OCI-LY3 (cell line): ENCODE results near the gene EFHD1.
"Not testable (repeated sequence)": the region's sequence is repeated elsewhere in the genome, so short reads cannot be mapped to it uniquely, and the experiment has no call there.

Source experiments
- H2AFZ ChIP-seq: fragments of 200-600, 300-600 bp; shearing (Covaris generic); 2 replicates; pipeline ENCODE4 v1.6.0; 2014; ENCODE audit warnings: antibody characterized with exemption, low read depth, low read length
- H3K27ac ChIP-seq: fragments of 200-600, 300-600 bp; sonication (generic); 2 replicates; pipeline ENCODE4 v1.5.1; 2014; ENCODE audit warnings: mild to moderate bottlenecking, low read length, moderate library complexity, mixed read lengths
- H3K27me3 ChIP-seq: fragments of 200-600, 300-600 bp; sonication (generic); 2 replicates; pipeline ENCODE4 v1.6.1; 2014; ENCODE audit warnings: low read depth, low read length, mixed read lengths
- H3K36me3 ChIP-seq: fragments of 200-600, 300-600 bp; sonication (generic); replicated peaks from 2 replicates; pipeline ENCODE3; 2014; ENCODE audit warnings: low read depth, low read length, mixed read lengths
- H3K4me1 ChIP-seq: fragments of 300-600, 200-600 bp; sonication (generic); 2 replicates; pipeline ENCODE4 v1.6.1; 2014; ENCODE audit warnings: low read length, mixed read lengths
- H3K4me2 ChIP-seq: fragments of 200-600, 300-600 bp; sonication (generic); 2 replicates; pipeline ENCODE4 v1.6.1; 2014; ENCODE audit warnings: low read length, mixed read lengths
- H3K4me3 ChIP-seq: fragments of 300-600, 200-600 bp; sonication (generic); 2 replicates; pipeline ENCODE4 v1.5.1; 2014; ENCODE audit warnings: antibody characterized with exemption, mild to moderate bottlenecking, low read length, moderate library complexity
- H3K79me2 ChIP-seq: fragments of 300-600, 200-600 bp; shearing (Covaris generic); 2 replicates; pipeline ENCODE4 v1.6.1; 2014; ENCODE audit warnings: mild to moderate bottlenecking, low read length, mixed read lengths
- H3K9ac ChIP-seq: fragments of 300-600, 200-600 bp; shearing (Covaris generic); 2 replicates; pipeline ENCODE4 v1.6.0; 2014; ENCODE audit warnings: mild to moderate bottlenecking, low read length, moderate library complexity
- H3K9me3 ChIP-seq: fragments of 200-600, 300-600 bp; shearing (Covaris generic); 2 replicates; pipeline ENCODE4 v1.6.1; 2014; ENCODE audit warnings: low read length, mixed read lengths; ENCODE audit not compliant: insufficient read depth
- H4K20me1 ChIP-seq: fragments of 200-600, 300-600 bp; sonication (generic); 2 replicates; pipeline ENCODE4 v1.6.1; 2016; ENCODE audit warnings: low read length, mixed read lengths; ENCODE audit not compliant: insufficient read depth
- CTCF ChIP-seq: fragments of 200-600, 300-600 bp; sonication (generic); IDR thresholded peaks from 2 replicates; pipeline ENCODE4 v1.5.1; 2014; ENCODE audit warnings: antibody characterized with exemption, low read length, low read depth
- EZH2phosphoT487 ChIP-seq: fragments of 200-600 bp; shearing (Covaris generic); IDR thresholded peaks from 2 replicates; pipeline ENCODE4 v1.6.1; 2018; ENCODE audit warnings: antibody characterized with exemption, mixed run types, low read depth

Gene EFHD1

GRCh38 chr2:232634206-232635150 is 1.1 kb downstream of the EFHD1 start:
- Histone ChIP-seq H3K36me3 (no peaks in the 10 kb centered on the region), H2AFZ (no peak overlapping the region), H3K4me1 (no peaks in the 10 kb centered on the region), H3K4me3 (no peak overlapping the region), H4K20me1 (no peaks in the 10 kb centered on the region), H3K79me2 (no peaks in the 10 kb centered on the region), H3K9me3 (no peaks in the 10 kb centered on the region), H3K4me2 (no peak overlapping the region), H3K27me3 (no peaks in the 10 kb centered on the region), H3K9ac (no peak overlapping the region), H3K27ac (no peak overlapping the region)
- TF ChIP-seq CTCF (no peak), EZH2phosphoT487 (no peak)

DNA sequence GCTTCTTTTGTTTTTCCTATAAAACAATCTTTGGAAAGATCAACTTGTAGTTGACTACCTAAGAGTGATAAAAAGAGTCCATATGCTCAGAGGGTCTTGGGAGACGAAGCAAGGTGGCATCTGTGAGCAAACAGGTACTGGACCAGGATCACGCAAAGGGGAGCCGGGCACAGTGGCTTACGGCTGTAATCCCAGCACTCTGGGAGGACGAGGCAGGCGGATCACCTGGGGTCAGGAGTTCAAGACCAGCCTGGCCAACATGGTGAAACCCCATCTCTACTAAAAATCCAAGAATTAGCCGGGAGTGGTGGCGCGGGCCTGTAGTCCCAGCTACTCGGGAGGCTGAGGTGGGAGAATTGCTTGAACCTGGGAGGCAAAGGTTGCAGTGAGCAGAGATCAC is 2.0 kb downstream of the EFHD1 start:
- H4K20me1 ChIP-seq, H2AFZ ChIP-seq, H3K27ac ChIP-seq, H3K4me2 ChIP-seq, H3K9ac ChIP-seq, H3K79me2 ChIP-seq, H3K4me1 ChIP-seq, H3K9me3 ChIP-seq, H3K27me3 ChIP-seq, H3K4me3 ChIP-seq, H3K36me3 ChIP-seq: not testable (repeated sequence)

- no peaks in the 10 kb centered on the region for H3K27me3 ChIP-seq
- no peak for TF ChIP-seq EZH2phosphoT487
- TF ChIP-seq CTCF: no peak
- no peak overlapping the region for H3K4me3 ChIP-seq
- no peaks in the 10 kb centered on the region for H3K79me2 ChIP-seq
- H3K4me2 ChIP-seq: no peak overlapping the region
- H3K9me3 ChIP-seq: no peaks in the 10 kb centered on the region
- no peaks in the 10 kb centered on the region for H3K4me1 ChIP-seq
- no peaks in the 10 kb centered on the region for H3K36me3 ChIP-seq
- no peak overlapping the region for H3K9ac ChIP-seq
- H4K20me1 ChIP-seq: no peaks in the 10 kb centered on the region
- no peak overlapping the region for H2AFZ ChIP-seq
- H3K27ac ChIP-seq: no peak overlapping the region
Measured at GRCh38 chr2:232635820-232636219, 2.4 kb downstream of the EFHD1 start.

GRCh38 chr2:232636788-232637420 is 3.5 kb downstream of the EFHD1 start:
- no peaks in the 10 kb centered on the region for H4K20me1 ChIP-seq
- H3K4me2 ChIP-seq: no peak overlapping the region
- no peaks in the 10 kb centered on the region for H3K4me1 ChIP-seq
- no peak overlapping the region for H2AFZ ChIP-seq
- H3K27me3 ChIP-seq: no peaks in the 10 kb centered on the region
- H3K27ac ChIP-seq: no peak overlapping the region
- TF ChIP-seq EZH2phosphoT487 (no peak), CTCF (no peak)
- H3K4me3 ChIP-seq: no peak overlapping the region
- H3K36me3 ChIP-seq: no peaks in the 10 kb centered on the region
- no peaks in the 10 kb centered on the region for H3K9me3 ChIP-seq
- no peak overlapping the region for H3K9ac ChIP-seq
- no peaks in the 10 kb centered on the region for H3K79me2 ChIP-seq
